A204.1 (cell line): ENCODE measurements around the gene PDE4DIP.
"Not testable (repeated sequence)": the region's sequence is repeated elsewhere in the genome, so short reads cannot be mapped to it uniquely, and the experiment has no call there.

Experiments used
- FAIRE-seq: peaks from 2 replicates; lab custom pipeline; 2012; peaks lifted over from hg19 to GRCh38; lab: Jason Lieb, UNC

PDE4DIP gene

DNA sequence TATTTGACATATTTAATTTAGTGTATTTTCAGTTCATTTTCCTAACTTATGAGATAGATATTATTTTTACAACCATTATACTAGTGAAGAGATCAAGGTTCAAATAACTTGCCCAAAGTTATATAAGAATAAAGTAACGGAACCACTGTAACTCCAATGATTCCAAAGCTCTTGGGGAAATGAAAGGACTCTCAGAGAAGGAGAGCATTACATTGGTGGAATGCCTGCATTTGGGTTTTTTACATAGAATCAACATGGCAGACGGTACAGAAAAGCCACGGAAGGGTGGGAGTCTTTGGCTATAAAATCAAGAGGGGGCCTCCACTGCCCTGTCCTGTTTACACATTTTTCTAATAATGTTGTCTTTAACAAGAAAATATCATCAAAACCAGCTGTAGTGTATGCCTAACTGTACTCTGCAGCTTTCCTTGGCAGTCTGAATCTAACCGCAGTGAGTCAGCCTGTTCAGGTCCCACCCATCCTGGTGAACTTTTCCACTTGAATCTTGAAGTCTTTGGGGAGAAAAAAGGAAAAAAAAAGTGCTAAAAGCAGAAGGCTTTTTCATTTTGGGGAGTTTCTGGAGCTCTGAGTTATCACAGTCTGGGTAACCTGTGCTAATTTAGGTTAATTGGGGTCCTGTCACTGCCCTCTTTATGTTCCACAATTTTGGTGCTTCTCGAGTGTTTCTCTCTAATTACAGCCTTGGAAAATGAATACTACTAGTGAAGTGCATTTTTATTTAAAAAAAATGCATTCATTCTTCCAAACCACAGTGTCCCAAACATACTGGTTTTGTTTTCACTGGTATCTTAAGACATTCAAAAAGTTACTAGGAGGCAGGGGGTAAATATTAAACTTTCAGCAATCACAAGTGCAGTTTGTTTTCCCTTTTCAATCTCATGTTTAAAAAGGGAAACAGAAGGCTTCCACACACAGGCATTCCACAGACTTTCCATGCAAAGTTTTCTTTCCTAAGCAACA is 30.5 kb downstream of the PDE4DIP start:
- not testable (repeated sequence) for FAIRE-seq

DNA sequence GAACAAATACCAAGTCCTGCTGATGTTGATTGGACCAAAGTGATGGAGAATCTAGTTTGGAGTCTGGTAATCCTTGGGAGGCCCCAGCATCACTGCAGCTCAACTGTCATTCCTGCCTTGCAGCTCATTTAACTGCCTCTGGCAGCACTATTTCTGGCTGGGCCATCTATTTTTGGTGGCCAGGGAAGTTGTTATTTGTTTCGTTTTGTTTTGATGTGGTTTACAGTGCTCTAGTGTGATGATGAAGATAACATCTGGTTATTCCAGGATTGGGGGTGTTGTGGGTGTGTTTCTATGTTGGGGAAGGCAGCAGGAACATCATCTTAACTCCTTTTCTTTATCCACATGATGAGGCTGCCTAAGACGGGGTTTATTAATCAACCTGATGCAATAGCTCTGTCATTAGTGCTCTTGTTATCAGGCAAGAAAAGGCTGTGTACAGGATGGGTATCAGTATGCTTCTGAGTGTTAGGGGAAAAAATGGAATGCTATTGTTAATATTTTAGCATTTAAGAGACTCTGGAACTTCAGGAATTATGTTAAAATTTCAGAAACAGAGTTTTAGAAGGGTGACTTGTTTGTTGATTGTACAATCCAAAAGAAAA is 35.7 kb downstream of the PDE4DIP start:
- not testable (repeated sequence) for FAIRE-seq

GRCh38 chr1:148881261-148881660 is 37.0 kb downstream of the PDE4DIP start:
- not testable (repeated sequence) for FAIRE-seq

- not testable (repeated sequence) for FAIRE-seq
Observed at GRCh38 chr1:148885219-148885618, 41.0 kb downstream of the PDE4DIP start.

DNA sequence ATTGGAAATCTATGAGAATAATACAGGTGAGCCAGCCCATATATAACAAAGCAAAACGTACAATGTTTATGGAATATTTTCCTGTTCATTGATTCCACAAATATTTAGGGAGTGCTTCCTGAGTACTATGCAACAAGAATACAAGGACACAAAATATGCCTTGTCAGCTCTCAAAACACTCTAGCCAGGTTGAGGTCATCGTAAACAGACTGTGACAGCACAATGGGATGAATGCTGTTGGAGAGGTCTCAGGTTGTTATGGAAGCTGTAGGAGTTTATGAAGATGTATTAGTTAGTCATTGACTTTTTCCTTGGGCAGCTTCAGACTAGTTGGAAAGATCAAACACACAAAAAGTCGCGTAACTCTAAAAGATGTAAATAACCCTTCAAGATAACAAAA is 42.1 kb downstream of the PDE4DIP start:
- FAIRE-seq = not testable (repeated sequence)

GRCh38 chr1:148888597-148888996 is 44.4 kb downstream of the PDE4DIP start:
- not testable (repeated sequence) for FAIRE-seq

DNA sequence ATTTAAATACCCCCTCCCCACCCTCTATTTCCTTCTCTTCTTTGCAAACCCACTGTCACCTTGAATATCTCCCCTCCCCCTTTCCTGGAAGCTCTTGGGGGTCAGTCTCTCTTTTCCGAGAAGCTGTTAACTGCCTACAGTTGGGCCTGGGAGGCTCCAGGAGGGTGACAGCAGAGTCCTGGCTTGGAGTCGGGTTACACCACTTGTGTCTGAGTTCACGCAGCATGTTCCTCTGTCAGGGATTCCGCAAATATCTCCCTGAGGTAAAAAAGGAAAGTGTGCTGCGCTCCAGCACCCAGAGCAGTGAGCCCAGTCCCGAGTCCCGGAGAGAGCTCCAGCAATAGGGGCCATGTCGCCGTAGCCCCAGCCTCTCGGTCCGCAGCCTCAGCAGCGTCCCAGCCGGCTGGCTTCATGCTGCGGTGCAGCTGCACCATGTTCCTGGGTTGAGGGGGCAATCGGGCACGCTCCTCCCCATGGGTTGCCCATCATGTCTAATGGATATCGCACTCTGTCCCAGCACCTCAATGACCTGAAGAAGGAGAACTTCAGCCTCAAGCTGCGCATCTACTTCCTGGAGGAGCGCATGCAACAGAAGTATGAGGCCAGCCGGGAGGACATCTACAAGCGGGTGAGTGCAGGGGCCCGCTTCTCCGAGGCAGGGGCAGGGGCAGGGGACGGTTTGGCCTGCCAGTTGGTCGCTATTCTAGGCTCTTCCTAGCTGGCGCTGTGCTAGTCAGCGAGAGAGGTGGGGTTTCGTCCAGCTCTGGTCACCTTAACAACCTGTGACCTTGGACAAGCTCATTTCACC is 45.2 kb downstream of the PDE4DIP start:
- FAIRE-seq = not testable (repeated sequence)

DNA sequence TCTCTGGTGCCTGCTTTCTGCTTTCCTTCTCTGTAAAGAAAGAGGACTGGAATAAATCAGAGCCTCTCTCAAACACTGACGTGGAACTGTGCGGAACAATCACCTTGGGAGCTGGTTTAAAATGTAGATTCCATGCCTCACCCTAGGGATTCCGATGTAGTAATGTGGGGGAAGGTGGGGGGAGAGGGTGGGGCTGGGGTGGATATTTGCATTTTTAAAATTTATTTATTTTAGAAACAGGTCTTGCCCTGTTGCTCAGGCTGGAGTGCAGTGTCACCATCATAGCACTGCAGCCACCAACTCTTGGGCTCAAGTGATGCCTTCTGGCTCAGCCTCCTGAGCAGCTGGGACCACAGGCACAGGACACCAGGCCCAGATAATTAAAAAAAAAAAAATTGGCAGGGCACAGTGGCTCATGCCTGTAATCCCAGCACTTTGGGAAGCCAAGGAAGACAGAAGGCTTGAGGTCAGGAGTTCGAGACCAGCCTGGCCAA is 45.9 kb downstream of the PDE4DIP start:
- not testable (repeated sequence) for FAIRE-seq

DNA sequence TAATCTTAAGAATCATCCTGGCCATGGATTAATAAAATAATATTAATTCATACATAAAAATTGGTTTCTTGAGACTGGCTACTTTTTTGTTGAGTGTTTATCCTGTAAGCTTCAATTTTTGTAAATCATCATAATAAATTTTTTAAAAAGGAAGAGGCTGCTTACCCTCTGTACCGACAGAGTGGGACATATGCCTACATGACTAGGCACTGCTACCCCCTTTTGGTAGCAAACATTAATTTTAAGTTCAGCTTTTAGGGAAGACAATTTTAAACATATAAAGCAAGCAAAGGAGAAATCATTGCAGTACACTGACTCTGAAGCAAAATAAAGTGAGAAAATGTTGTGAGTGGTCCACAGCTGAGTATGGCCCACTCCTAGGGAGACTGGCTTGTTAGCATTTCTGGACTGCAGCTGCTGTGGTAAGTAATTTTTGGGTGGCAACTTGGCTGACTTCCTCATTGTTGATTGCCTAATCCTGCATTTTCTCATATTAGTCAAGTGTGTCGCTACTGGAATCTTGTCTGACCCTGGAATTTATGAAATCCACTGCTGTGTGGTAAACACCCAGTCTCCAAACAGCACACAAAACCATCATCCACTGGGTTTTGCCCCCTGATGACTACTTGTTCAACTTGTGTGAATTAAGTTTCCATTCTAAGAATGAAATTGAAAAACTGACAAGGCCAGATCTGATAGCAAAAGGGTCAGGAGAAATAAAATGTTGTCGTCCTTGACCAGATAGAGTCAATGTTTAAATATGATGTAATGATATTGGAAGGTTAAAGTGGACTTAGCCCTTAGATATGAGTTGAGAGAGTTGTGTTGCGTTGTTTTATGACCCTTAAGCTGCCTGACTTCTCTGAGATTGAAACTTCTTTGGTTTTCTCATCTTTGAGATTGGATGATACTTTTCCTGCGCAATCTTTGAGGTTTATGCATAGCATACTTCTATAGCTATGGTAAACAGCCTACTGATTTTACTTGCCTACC is 50.4 kb downstream of the PDE4DIP start:
- FAIRE-seq = not testable (repeated sequence)

- FAIRE-seq = not testable (repeated sequence)
Observed at GRCh38 chr1:148900026-148900425, 55.8 kb downstream of the PDE4DIP start.

DNA sequence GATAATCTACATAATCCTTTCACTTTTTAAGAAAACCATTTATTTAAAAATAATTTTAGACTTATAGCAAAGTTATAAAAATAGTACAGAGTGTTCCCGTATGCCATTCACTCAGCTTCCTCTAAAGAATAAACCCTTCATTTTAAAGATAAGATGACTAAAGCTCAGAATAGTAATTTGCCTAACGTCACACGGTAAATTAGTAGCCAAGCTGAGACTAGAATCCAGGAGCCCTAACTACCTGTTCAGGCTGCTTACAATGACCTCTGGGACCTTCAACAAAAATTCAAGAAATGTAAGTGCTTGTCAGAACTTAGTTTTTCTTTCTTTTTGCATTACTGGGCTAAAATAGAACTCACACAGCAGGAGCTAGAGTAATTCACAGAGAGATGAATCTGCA is 56.5 kb downstream of the PDE4DIP start:
- not testable (repeated sequence) for FAIRE-seq

DNA sequence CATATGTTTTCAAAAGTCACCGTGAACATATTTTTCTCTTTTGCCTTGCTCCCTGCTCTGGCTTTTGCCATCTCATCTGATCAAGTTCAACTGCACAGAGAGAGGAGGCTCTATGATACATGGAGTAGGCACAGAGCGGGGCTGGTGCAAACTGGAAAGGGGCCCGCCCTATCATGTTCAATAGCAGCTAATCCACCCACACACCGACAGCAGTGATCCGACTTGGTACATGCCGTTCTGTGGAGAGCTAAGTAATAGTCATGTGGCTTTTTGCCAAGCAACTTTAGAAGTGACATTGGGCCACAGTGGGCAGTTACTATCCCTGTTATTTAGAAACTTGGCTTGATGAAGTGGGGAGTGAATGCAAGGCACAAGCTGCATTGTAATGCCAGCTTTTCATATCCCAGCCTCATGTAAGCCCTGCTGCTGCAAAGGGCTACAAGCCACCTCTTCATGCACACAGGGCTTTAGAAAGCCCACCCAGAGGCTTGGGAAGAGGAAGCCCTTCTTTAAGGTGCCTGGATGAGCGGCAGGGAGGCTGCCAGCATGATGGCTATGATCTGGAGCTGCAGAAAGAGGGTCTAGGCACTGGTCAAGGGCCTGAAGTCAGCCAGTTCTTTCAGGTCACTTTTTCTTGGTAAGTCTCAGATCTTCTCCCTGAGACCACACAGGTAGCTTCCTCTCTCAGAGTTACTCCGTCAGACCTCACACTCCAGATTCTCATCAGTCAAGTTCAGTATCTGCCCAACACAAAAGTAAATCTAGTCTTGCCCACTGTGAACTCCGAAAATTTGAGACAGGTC is 57.1 kb downstream of the PDE4DIP start:
- not testable (repeated sequence) for FAIRE-seq

GRCh38 chr1:148901953-148902341 is 57.7 kb downstream of the PDE4DIP start:
- not testable (repeated sequence) for FAIRE-seq

- FAIRE-seq = not testable (repeated sequence)
Observed at GRCh38 chr1:148909219-148909826, 65.1 kb downstream of the PDE4DIP start.

- not testable (repeated sequence) for FAIRE-seq
Observed at GRCh38 chr1:148911303-148911928, 67.2 kb downstream of the PDE4DIP start.

- not testable (repeated sequence) for FAIRE-seq
Observed at GRCh38 chr1:148916222-148916621, 72.0 kb downstream of the PDE4DIP start.

GRCh38 chr1:148916695-148917348 is 72.6 kb downstream of the PDE4DIP start:
- FAIRE-seq = not testable (repeated sequence)

GRCh38 chr1:148918836-148919447 is 74.7 kb downstream of the PDE4DIP start:
- not testable (repeated sequence) for FAIRE-seq
